ENCODE results near the gene TMED8.
"Not testable (repeated sequence)": the region's sequence is repeated elsewhere in the genome, so short reads cannot be mapped to it uniquely, and the experiment has no call there.

The TMED8 gene

DNA sequence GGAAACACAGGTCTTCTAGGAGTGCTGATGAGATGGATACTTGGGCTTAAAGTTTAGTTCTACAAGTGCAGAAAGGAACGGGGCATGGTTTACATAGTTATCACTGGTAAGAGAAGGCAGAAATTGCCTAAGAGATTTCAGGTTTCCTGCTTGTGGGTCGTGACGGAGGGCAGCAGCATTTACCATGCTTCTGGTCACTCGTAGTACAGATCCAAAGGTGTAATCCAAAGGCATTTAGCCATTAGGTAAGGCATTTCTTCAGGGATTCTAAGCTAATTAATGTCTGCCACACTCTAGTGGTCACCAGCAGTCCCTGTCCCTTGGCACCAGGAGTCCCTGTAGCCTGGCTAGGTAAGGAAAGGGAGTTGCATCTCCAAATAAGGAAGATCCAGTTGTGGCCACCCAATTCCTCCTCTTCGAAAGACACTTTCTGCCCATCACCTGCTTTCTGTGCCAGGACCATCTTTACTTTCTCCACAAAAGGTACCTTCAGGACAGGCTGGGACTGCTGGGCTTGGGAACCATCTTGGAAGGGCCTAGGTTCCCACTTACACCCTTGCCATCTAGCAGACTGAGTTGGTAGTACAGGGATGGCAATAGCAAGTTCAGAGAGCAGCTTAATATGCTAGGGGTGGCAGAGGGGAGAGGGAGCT lies 54.5 kb downstream of the TMED8 start:
- DNase-seq (ENCODE audit: low read depth in 2 of 2): no peak

DNA sequence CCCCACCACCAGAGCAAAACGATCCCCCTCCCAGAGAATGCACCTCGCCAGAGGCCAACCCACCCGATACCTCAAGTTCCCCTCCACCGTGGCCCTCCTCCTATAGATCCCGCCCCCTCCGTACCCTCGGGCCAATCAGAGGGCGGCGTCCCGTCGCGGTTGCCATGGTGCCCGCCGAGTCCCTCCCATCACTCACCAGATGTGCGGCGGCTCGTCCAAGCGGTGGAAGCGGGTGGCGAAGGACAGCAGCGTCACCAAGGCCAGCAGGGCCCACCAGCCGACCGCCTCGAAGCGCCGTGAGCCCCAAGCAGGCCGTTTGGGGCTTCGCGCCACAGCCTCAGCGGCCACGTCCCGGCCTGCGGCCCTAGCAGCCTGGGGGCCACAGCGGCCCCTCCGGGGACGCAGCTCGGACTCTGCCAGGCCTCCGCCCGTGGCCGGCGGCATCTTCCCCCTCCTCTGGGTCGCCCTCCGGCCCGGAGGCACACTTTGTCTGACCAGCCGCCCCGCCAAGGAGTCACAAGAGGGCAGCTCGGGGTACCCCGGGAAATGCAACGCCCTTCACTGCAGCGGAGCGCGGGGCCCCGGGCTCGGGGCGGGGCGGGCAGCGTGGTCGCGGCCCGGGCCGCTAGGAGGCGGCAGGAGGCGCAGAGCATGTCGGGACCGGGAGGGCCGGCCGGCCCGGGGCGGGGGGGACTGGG lies 56.5 kb downstream of the TMED8 start, which contains the start of gene POMT2:
TSS of gene POMT2 (minus strand) at position 646 of the 698 bp plus-strand sequence. CDS start at position 444, 202 bp downstream.
- peak; percentile 84 to 85 for DNase-seq (ENCODE audit: low read depth in 2 of 2)

DNA sequence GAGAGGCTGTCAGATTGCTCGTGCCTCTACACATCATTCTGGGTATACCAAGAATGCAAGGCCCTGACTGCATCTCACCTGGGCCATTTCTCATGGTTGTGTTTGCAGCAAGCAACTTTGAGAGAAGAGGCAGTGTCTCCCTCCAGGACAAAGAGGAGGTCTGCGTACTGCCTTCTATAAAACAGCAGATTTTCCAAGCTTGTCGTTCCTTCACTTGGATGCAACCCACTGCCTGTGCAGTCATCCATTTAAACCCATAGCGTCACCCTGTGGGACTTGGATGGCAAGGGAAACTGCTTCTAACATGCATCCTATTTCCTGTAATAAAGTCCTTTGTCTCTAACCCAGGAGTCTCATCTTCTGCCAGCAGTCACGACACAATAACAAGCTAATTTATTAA lies 57.5 kb downstream of the TMED8 start:
- DNase-seq (ENCODE audit: low read depth in 2 of 2): no peak

DNA sequence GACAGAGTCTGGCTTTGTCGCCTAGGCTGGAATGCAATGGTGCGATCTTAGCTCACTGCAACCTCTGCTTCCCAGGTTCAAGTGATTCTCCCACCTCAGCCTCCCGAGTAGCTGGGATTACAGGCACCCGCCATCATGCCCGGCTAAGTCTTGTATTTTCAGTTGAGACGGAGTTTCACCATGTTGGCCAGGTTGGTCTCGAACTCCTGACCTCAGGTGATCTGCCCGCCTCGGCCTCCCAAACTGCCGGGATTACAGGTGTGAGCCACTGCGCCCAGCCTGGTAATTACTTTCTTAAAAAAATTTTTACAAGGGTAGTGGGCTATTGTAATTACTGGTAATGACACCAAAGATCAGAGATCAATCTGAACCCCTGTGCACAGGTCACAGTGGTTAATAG lies 58.1 kb downstream of the TMED8 start:
- DNase-seq (ENCODE audit: low read depth in 2 of 2): not testable (repeated sequence)

DNA sequence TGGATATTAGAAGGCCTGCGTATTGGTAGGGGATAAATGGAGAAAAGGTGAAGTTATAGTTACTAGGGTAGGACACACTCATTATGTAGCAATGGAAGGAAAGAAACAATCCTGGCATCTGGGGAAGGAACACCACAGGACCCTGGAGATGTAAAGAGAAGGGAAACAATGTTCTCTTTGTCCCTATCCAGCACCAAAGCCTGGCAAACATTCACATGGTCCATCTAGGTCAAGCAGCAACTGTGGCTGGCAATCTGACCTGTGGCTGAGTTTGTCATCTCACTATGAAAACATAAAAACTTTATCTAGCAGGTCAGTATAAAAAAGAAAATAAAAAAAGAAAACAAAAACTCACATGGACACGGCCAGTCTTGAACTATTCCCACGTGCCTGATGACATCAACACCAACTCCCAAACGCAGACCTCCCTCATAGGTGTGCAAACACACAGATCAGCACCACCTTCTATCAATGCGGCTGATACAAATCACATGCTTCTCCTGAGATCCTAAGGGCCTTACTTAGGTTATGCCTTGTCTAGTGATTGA lies 58.8 kb downstream of the TMED8 start:
- DNase-seq (ENCODE audit: low read depth in 2 of 2): no peak

DNA sequence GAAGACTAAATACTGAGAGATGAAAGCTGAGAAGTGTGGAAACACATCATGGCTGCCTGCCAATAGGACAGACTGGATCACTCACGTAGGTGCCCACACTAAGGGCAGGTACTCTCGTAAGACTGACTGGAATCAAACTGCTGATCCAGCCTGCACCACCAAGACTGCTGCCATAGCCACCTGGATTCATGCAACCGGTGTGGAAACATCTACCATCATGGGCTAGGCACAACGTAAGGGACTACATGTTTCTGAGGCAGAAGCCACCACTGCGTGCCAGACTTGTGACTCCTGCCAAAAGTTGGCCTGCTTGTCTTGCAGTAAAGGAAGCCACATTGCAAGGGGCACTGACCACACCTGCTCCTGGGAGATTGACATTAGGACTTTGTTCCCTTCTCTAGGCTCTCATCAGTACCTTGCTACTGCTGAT lies 60.0 kb downstream of the TMED8 start:
- no peak for DNase-seq (ENCODE audit: low read depth in 2 of 2)

DNA sequence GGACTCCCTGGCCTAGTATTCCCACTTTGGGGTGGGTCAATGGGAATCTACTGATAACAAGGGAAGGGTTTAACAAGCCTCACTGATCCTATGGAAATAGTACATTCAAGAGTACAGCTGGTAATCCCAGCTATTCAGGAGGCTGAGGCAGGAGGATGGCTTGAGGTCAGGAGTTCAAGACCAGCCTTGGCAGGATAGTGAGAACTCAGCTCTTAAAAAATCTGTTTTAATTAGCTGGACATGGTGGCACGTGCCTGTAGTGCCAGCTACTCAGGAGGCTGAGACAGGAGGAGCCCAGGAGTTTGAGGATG lies 60.7 kb downstream of the TMED8 start:
- no peak for DNase-seq (ENCODE audit: low read depth in 2 of 2)

DNA sequence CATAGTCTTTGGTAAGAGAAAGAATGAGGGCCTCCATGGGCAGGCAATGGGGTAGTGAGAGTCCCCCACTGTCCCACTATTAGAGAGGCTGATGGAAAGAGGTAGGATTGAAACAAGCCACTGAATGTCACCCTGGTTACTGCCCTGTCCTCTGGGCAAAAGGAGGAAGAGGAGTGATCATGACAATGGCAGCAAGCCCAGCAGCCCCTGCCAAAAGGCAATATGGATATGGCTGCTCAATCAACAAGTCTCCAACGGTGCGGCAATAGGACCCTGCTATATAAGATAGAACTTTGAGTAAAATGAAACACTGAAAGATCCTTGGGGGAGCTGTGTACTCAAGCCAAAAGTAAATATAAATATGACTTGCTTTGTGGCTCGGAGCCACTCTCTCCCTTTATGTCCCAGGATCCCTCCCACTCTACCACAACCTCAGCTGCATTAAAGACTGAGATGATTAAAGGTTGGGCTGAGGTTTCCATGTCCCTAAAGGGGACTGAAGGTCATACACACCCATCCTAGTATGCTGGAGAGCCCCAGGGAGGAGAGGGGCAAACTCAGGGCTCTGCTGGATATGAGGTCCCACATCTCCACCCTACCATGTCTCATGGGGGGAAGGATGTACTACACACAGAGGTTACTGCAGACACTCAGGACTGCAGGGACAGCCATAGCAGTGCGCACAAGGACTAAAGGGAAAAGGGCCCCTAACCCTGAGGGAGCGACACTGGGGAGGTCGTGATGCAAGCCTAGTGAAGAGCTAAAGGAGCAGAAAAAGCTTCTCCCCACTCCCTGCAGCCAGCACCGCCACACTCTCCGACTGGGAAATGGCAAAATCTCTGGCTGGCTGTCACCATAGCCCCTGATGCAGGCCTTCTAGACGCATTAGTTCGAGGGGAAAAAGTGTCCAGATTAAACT lies 62.1 kb downstream of the TMED8 start:
- no peak for DNase-seq (ENCODE audit: low read depth in 2 of 2)

DNA sequence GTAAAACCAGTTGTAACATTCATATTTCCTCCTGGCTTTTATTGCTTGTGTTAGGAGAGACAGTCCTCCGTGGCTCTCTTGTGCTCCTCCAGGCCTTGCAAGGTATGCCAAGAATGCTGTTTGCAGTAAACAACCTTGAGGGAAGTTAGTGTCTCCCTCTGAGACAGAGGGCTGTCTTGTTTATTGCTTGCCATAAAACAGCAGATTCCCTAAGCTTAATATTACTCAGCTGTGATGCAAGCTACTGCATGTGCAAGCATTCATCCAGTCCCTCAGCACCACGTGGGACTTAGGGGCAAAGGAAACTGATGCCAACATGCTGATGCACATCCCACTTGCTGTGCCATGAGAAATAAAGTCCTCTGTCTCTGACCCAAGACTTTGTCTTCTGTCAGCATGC lies 62.9 kb downstream of the TMED8 start:
- DNase-seq (ENCODE audit: low read depth in 2 of 2): no peak

DNA sequence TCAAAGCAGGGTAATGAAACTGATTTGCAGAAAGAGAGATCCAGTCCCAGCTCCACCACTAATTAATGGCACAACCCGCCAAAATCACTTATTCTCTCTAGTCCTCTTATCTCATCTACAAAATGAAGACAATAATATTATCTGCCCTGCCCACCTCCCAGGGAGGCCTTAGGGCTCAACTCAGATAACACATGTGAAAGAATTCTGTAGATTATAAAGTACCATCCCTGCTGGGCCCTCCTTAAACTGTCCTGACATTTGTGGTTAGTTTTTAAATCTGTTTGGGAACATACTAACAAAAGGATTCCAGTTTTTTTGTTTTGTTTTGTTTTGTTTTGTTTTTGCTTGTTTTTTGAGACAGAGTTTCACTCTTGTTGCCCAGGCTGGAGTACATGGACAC lies 63.5 kb downstream of the TMED8 start:
- DNase-seq (ENCODE audit: low read depth in 2 of 2): no peak

DNA sequence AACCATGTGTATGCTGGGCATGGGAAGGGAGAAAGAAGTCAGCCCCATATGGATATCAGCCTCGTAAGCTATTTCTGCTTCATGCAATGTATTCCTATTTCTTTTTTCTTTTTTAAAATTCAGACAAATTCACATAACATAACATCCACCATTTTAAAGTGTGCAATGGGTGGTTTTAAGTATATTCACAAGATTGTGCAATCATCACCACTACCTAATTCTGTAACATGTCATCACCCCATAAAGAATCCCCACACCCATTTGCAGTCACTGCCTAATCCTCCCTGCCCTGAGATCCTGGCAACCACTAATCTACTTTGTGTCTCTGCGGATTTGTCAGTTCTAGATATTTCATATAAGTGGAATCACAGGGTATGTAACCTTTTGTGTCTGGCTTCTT lies 65.7 kb downstream of the TMED8 start:
- DNase-seq (ENCODE audit: low read depth in 2 of 2): no peak

DNA sequence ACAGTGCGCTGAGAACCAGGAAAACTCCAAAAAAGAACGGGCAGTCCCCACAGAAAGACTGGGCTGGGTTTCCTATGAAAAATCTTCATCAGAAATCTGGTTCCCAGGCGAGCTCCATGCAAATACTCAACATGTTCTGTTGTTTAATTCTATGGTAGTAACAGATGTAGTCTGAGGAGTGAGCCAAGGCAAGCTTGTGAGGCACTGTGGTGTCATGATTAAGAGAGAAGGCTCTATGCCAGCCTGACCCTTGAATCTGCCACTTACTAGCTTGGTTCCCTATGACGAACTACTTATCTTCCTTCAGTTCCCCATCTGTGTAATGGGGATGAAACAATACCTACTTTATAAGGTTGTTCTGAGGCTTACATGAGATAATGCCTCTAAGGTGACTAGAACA lies 66.9 kb downstream of the TMED8 start:
- DNase-seq (ENCODE audit: low read depth in 2 of 2): no peak

DNA sequence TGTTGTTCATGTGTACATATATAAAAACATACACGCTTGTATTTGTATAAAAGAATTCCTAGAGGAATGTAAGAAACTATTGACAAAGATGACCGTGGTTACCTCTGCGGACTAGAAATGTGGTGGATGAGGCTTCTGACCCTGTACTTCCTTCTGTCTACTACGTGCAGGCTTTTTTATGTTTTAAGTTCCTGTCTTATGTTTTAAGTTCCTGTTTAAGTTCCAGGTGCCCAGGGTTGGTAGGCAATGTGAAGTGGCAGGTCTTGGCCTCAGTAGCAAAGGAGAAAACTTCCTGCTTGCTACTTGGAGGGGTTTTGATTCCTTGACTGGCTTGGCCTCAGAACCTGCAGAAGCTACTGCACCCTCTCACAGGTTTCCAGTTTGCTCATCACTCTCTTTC lies 67.8 kb downstream of the TMED8 start:
- DNase-seq (ENCODE audit: low read depth in 2 of 2): no peak

DNA sequence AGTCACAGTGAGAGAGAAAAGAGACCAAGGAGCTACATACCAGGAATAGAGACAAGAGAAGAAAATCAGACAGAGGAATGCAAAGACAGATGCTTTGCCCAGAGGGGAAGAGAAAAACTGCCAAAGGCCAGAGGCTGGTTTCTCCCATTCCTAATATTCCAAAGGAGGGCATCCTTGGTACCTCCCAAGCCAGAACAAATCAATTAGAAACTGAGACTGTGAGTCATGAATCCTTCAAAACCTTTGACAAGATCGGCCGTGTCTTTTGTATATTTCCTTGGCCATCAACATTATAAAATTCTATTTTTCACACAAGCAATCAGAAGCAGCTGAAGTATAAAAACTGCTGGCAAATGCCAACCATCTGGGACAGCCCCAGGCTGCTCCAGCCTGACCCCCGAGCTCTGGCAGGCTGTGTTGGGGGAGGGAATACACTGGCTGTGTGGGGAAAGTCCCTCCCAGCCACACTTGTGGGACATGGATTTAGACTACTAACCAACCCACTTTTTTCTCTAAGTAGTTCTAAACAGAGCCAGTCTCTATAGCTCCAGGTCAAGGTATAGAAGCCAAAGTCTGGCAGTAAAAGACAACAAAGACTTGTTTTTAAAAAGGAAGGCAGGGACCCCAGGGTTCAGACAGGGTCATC lies 69.9 kb downstream of the TMED8 start:
- no peak for DNase-seq (ENCODE audit: low read depth in 2 of 2)

DNA sequence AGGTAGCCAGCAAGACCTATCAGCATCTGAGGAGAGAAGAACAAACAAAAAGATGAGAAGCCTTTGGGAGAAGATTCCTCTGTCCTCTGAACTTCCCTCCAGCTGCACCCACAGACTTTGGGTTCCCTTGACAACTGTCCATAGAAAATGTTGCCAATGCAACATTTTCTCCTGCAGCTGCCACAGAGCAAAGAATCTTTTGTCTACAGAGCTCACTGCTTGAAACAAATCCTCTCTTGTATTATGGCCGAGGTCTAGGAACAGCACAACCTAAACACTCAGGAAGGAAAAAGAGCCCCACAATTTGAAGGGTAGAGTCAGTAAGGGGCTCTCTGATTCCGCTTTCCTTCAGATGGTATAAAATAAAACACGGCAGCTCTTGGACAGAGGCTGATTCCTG lies 70.5 kb downstream of the TMED8 start:
- DNase-seq (ENCODE audit: low read depth in 2 of 2): no peak

DNA sequence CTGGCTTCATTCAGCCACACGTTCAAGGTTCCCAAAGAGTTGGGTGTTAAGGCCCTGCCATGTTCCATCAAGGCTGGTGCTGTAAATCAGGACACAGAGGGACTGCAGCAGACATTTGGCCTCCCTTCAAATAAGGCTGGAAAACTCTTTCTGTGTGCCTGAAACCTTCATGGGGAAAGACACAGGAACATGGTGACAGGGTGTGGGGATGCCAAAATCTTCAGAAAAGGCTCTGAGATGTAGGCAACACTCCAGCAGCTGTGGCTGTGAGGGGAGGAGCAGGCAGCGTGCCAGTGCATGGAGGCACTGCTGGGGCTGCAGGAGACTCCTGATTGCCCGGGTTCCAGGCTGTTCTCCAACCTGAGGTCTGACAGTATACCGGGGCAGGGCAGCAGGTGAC lies 71.2 kb downstream of the TMED8 start:
- no peak for DNase-seq (ENCODE audit: low read depth in 2 of 2)

DNA sequence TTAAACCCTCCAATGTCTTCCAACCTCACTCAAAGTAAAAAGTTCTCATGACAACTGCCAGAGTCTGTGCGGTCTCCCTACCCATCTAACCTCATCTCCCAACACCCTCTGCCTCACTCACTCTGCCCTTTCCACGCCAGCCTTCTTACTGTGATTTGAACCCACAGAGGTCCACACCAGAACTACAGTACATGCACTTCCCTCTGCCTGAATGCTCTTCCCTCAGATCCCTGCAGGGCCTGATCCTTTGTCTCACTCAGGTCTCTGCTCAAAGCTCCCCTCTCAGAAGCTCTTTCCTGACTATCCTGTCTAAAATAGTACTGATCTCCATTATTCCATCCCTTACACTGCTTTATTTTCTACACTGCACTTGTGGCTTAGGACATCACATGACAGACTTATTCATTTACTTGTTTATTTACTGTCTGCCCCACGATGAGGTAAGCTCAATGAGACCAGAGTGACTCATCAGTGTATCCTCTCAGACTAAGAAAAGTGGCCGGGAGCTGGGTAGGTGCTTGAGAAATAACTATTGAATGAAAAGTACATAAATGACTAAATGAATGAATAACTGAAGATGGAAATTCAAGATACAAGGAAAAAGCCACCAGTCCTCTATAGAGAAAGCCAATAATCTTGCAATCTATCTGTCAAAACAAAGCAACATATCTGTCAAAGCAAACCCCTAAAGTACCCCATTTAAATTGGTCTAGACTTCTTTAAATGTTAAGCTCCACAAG lies 73.3 kb downstream of the TMED8 start:
- no peak for DNase-seq (ENCODE audit: low read depth in 2 of 2)

DNA sequence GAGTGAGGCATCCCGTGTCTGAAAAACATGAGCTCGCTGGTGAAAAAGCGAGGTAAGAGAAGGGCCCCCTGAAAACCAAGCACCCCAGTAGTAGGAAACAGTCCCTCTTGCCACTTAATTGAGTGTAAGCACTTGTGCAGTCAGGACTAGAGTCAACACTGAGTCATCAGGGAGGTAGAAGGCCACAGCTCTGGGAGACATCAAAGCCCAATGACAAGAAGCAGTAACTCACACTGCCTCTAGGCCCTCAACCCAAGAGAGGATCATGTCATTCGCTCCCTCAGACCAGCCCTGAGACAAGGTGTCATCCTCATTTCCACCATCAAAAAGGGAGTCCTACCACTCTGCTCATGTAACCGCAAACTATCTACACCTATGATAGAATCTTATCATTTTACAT lies 74.0 kb downstream of the TMED8 start:
- DNase-seq (ENCODE audit: low read depth in 2 of 2): no peak

DNA sequence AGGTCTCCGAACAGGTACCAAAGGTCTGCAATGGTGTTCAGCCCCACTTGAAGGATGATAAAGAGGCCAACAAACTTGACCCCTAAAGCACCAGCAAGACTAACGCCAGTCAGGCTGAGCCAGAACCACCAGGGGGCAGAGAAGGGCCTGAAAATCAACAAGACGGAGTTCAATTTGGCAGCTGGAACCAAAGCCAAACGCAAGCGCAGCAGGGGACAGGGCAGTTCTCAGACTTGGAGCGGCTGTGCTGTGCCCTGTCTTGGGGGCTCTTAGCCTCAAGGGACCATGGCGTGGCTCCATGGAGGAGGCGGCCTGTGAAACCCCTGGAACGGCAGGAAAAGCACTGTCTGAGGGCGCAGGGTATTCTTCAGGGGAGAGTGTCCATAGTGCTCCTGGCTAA lies 75.8 kb downstream of the TMED8 start:
- peak; percentile 14 to 15 for DNase-seq (ENCODE audit: low read depth in 2 of 2)

DNA sequence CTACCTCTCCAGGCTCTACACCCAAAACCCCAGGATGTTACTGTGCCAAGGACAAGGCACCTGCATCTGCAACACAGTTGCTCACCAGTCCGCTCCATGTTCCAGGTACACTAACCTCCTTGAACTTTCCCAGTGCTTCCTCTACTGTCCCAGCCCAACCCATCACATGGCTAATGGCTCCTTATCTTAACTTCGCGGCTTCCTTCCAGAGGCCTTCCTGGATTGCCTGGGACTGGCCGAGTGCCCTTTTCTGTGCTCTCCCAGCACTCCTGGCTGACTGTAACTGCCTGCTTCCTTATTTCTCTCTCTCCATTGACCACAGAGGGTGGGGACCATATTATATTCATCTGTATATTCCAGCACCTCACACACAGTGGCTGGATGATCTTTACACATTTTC lies 77.1 kb downstream of the TMED8 start:
- DNase-seq (ENCODE audit: low read depth in 2 of 2): no peak

DNA sequence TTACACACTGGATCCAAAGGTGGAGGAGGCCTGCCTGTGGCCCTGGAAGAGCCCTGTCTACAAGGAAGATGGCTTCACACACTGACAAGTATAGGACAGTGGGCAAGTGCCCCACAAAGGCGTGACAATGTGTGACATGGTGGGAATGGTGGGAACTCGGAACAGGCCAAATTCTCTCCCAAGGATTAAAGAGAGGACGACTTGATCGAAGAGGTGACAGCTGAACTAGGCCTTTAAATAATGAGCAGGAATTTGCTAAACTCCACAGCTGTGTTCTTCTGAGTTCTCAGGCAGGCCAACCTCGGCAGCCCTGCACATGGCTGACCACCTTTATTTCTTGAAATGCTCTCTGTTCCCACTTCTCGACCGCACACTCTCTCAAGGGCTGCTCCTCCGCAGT lies 80.0 kb downstream of the TMED8 start:
- DNase-seq (ENCODE audit: low read depth in 2 of 2): no peak

All from activated CD8-positive, alpha-beta memory T cell treated with anti-CD3 and anti-CD28 coated beads for 4 hours (primary cell).